ENCODE data around the gene BCAS2. TPM values are rescaled to one million over a fixed set of nuclear protein-coding genes. Genes with fewer than 3 reads are reported as not detected.

Gene BCAS2
- total and polyA plus RNA-seq, 2 experiments from 2014 or later: 53.5 to 58.0 TPM

DNA sequence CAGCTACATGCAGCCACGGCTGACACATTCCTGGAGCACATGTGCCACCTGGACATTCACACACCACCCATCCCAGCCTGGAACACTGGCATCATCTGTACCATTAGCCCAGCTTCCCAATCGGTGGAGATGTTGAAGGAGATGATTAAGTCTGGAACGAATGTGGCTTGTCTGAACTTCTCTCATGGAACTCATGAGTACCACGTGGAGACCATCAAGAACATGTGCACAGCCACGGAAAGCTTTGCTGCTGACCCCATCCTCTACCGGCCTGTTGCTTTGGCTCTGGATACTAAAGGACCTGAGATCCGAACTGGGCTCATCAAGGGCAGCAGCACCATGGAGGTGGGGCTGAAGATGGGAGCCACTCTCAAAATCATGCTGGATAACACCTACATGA is 45.4 kb downstream of the BCAS2 start:
- H2AFZ ChIP-seq: no peak overlapping the region
- 92% methylated on average over 7 of the region's 7 CpGs for whole genome bisulfite sequencing (ENCODE audit: low lambda C conversion rate, missing lambda C conversion rate)
- no peaks in the 10 kb centered on the region for H3K36me3 ChIP-seq (replicated peaks; ENCODE audit: insufficient read depth, low read depth)
- H3K4me2 ChIP-seq: no peak overlapping the region
- no peak for TF ChIP-seq EZH2 (IDR thresholded peaks at IDR 0.05; ENCODE audit: borderline replicate concordance)
- TF ChIP-seq EZH2phosphoT487 (IDR thresholded peaks at IDR 0.05; ENCODE audit: low read depth, severe bottlenecking, unreplicated experiment): no peak
- TF ChIP-seq, protein P1, sequence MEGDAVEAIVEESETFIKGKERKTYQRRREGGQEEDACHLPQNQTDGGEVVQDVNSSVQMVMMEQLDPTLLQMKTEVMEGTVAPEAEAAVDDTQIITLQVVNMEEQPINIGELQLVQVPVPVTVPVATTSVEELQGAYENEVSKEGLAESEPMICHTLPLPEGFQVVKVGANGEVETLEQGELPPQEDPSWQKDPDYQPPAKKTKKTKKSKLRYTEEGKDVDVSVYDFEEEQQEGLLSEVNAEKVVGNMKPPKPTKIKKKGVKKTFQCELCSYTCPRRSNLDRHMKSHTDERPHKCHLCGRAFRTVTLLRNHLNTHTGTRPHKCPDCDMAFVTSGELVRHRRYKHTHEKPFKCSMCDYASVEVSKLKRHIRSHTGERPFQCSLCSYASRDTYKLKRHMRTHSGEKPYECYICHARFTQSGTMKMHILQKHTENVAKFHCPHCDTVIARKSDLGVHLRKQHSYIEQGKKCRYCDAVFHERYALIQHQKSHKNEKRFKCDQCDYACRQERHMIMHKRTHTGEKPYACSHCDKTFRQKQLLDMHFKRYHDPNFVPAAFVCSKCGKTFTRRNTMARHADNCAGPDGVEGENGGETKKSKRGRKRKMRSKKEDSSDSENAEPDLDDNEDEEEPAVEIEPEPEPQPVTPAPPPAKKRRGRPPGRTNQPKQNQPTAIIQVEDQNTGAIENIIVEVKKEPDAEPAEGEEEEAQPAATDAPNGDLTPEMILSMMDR (IDR thresholded peaks at IDR 0.05; ENCODE audit: poor library complexity): no peak
- no peaks in the 10 kb centered on the region for H3K27me3 ChIP-seq
- no peaks in the 10 kb centered on the region for H3K4me1 ChIP-seq (ENCODE audit: insufficient read depth)
- no peak for DNase-seq (ENCODE audit: low spot score)
- no peaks in the 10 kb centered on the region for H3K79me2 ChIP-seq
- H3K9me3 ChIP-seq (ENCODE audit: low read depth): no peaks in the 10 kb centered on the region
- no peak overlapping the region for H3K27ac ChIP-seq
- no peaks in the 10 kb centered on the region for H4K20me1 ChIP-seq (ENCODE audit: insufficient read depth, poor library complexity, severe bottlenecking)
- H3K4me3 ChIP-seq: no peak overlapping the region
- no peaks in the 10 kb centered on the region for H3K9me2 ChIP-seq (replicated peaks; ENCODE audit: insufficient read depth)

DNA sequence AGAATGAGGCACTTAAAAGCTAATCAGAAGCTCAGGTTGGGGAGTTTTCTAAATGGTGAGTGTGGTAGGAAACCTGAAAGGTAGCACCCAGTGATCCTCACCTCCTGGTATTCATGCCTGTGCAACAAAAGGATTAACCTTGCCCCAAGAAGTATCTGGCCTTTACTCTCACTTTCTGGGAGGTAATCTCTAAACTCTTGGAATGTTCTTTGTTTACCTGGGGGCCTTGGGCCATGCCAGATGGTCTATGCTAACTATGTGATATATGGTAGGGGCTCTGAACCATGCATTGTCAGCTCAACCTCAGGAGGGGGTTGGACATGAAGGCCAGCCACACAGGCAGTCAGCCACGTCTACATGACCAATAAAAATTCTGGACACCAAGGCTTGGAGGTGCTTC is 46.0 kb downstream of the BCAS2 start:
- no peaks in the 10 kb centered on the region for H3K9me2 ChIP-seq (replicated peaks; ENCODE audit: insufficient read depth)
- H3K79me2 ChIP-seq: no peaks in the 10 kb centered on the region
- no peaks in the 10 kb centered on the region for H3K9me3 ChIP-seq (ENCODE audit: low read depth)
- H3K4me2 ChIP-seq: no peak overlapping the region
- no peak overlapping the region for H2AFZ ChIP-seq
- no peaks in the 10 kb centered on the region for H3K27me3 ChIP-seq
- WGBS (ENCODE audit: low lambda C conversion rate, missing lambda C conversion rate): 69% methylated on average over 1 of the region's 1 CpG
- H4K20me1 ChIP-seq (ENCODE audit: insufficient read depth, poor library complexity, severe bottlenecking): no peaks in the 10 kb centered on the region
- no peak for DNase-seq (ENCODE audit: low spot score)
- no peak overlapping the region for H3K4me3 ChIP-seq
- no peaks in the 10 kb centered on the region for H3K36me3 ChIP-seq (replicated peaks; ENCODE audit: insufficient read depth, low read depth)
- no peak for TF ChIP-seq EZH2 (IDR thresholded peaks at IDR 0.05; ENCODE audit: borderline replicate concordance)
- no peak for TF ChIP-seq EZH2phosphoT487 (IDR thresholded peaks at IDR 0.05; ENCODE audit: low read depth, severe bottlenecking, unreplicated experiment)
- TF ChIP-seq, protein P1 (IDR thresholded peaks at IDR 0.05; ENCODE audit: poor library complexity): no peak
- no peaks in the 10 kb centered on the region for H3K4me1 ChIP-seq (ENCODE audit: insufficient read depth)
- no peak overlapping the region for H3K27ac ChIP-seq

DNA sequence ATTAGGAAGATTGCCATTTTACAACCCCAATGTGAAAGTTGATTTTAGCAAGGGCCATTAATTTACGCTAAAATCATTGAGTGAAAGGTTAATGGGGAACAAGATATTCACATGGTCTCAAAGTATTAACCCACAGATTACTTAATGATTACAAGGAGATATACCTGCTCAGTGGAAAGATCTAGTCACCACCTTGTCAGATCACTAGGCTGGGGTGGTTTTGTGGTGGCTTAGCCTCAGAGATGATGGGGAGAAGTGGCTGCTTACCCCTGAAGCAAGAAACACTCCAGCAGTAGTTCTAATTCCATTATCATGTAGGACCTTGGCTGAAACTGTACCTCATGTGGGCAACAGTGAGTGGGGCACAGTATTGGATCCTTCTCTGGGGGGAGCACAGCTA is 50.3 kb downstream of the BCAS2 start:
- H3K27me3 ChIP-seq: no peaks in the 10 kb centered on the region
- H3K9me2 ChIP-seq (replicated peaks; ENCODE audit: insufficient read depth): no peaks in the 10 kb centered on the region
- no peaks in the 10 kb centered on the region for H3K79me2 ChIP-seq
- no peak for DNase-seq (ENCODE audit: low spot score)
- H3K27ac ChIP-seq: no peak overlapping the region
- H2AFZ ChIP-seq: no peak overlapping the region
- no peaks in the 10 kb centered on the region for H4K20me1 ChIP-seq (ENCODE audit: insufficient read depth, poor library complexity, severe bottlenecking)
- H3K4me3 ChIP-seq: no peak overlapping the region
- H3K4me1 ChIP-seq (ENCODE audit: insufficient read depth): no peaks in the 10 kb centered on the region
- no peak overlapping the region for H3K4me2 ChIP-seq
- 61% methylated on average over 1 of the region's 1 CpG for WGBS (ENCODE audit: low lambda C conversion rate, missing lambda C conversion rate)
- TF ChIP-seq, protein P1 (IDR thresholded peaks at IDR 0.05; ENCODE audit: poor library complexity): no peak
- TF ChIP-seq EZH2phosphoT487 (IDR thresholded peaks at IDR 0.05; ENCODE audit: low read depth, severe bottlenecking, unreplicated experiment) (no peak), EZH2 (IDR thresholded peaks at IDR 0.05; ENCODE audit: borderline replicate concordance) (no peak)
- H3K9me3 ChIP-seq (ENCODE audit: low read depth): no peaks in the 10 kb centered on the region
- H3K36me3 ChIP-seq (replicated peaks; ENCODE audit: insufficient read depth, low read depth): no peaks in the 10 kb centered on the region

DNA sequence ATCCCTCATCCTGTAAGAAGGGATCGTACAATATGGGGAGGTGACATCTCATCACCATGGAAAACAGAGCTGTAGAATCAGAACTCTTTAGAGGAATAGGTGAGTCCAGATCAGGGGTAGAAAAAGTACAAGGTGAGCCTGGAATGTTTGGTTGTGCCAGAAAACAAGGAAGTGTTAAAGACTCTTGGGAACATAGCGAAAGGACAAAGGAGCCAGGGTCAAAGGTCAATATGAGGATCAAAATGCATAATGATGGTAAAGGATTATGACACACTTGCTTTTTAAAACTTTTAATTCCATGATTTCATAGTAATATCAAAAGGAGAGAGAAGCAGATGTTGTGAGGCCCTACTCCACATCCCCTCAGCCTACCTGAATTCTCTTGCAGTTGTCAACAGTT is 51.2 kb downstream of the BCAS2 start:
- H3K4me1 ChIP-seq (ENCODE audit: insufficient read depth): no peaks in the 10 kb centered on the region
- no peaks in the 10 kb centered on the region for H3K27me3 ChIP-seq
- H3K4me2 ChIP-seq: no peak overlapping the region
- TF ChIP-seq, protein P1 (IDR thresholded peaks at IDR 0.05; ENCODE audit: poor library complexity): no peak
- TF ChIP-seq EZH2 (IDR thresholded peaks at IDR 0.05; ENCODE audit: borderline replicate concordance) (no peak), EZH2phosphoT487 (IDR thresholded peaks at IDR 0.05; ENCODE audit: low read depth, severe bottlenecking, unreplicated experiment) (no peak)
- no peaks in the 10 kb centered on the region for H3K9me3 ChIP-seq (ENCODE audit: low read depth)
- H2AFZ ChIP-seq: no peak overlapping the region
- no peaks in the 10 kb centered on the region for H3K9me2 ChIP-seq (replicated peaks; ENCODE audit: insufficient read depth)
- no peak for DNase-seq (ENCODE audit: low spot score)
- no peaks in the 10 kb centered on the region for H3K36me3 ChIP-seq (replicated peaks; ENCODE audit: insufficient read depth, low read depth)
- H3K4me3 ChIP-seq: no peak overlapping the region
- H3K27ac ChIP-seq: no peak overlapping the region
- 96% methylated on average over 2 of the region's 2 CpGs for WGBS (ENCODE audit: low lambda C conversion rate, missing lambda C conversion rate)
- no peaks in the 10 kb centered on the region for H4K20me1 ChIP-seq (ENCODE audit: insufficient read depth, poor library complexity, severe bottlenecking)
- no peaks in the 10 kb centered on the region for H3K79me2 ChIP-seq
